Measurements from ENCODE around the gene ZNF668. TPM values are rescaled to one million over a fixed set of nuclear protein-coding genes. Genes with fewer than 3 reads are reported as not detected.

ZNF668 gene
- total RNA-seq, 1 experiment from 2014 or later: 7.7 TPM

DNA sequence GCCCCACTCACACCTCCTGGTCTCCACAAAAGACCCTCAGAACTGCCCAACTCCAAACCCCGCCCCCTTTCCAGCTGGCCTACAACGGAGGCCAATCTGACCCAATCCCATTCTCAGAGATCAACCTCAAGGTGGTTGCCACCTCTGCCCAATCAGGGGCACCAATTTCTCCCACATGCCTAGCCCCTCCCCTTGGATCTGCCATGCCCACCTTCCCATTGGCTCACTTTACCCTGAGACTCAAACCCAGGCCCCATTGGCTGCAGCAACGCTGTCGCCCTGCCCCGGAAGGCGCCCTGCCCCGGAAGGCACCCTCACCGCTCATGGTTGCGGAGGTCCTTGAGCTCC is 10.6 kb downstream of the ZNF668 start:
- Histone ChIP-seq H3K27me3 (ENCODE audit: low read length) (no peaks in the 10 kb centered on the region), H3K9ac (ENCODE audit: low read length) (no peak overlapping the region), H3K9me3 (ENCODE audit: low read length) (no peaks in the 10 kb centered on the region), H3K79me2 (ENCODE audit: low read length) (peaks cover 33% of the 10 kb centered on the region), H3K36me3 (ENCODE audit: insufficient read depth, low read length) (0 out of 2 replicates have a peak, but pooled peaks cover 3% of the 10 kb centered on the region), H4K20me1 (ENCODE audit: insufficient read depth, low read depth, low read length) (no peaks in the 10 kb centered on the region), H3K4me1 (ENCODE audit: low read length) (no peaks in the 10 kb centered on the region), H3K9me2 (replicated peaks; ENCODE audit: insufficient read depth, low read length) (no peaks in the 10 kb centered on the region), H2AFZ (ENCODE audit: low read length) (no peak overlapping the region), H3K27ac (ENCODE audit: low read length) (no peak overlapping the region), H3K4me2 (ENCODE audit: low read depth, low read length, poor library complexity, severe bottlenecking) (no peak overlapping the region), H3K4me3 (ENCODE audit: low read length) (no peak overlapping the region)
- no peak for DNase-seq

DNA sequence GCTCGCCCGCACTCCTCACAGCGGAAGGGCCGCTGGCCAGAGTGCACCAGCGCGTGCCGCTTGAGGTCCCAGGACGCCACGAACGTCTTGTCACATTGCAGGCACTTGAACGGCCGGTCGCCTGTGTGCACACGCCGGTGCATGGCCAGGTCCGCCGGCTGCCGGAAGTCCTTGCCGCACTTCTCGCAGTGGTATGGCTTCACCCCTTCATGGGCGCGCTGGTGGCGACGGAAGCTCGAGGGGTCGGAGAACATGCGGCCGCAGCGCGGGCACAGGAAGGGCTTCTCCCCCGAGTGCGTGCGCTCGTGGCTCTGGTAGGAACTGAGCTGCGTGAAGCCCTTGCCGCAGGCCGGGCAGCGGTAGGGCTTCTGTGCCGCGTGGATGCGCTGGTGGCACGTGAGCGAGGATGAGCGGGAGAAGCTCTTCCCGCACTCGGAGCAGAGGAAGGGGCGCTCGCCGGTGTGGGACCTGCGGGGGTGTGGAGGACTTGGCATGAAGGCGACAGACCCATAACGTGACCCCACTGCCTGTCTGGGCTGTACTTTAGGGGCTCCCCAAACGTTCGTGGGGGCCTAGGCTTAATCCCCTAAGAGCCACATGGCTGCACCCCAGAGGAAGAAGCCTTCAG is 12.1 kb downstream of the ZNF668 start:
- no peaks in the 10 kb centered on the region for H4K20me1 ChIP-seq (ENCODE audit: insufficient read depth, low read depth, low read length)
- no peak overlapping the region for H2AFZ ChIP-seq (ENCODE audit: low read length)
- no peak overlapping the region for H3K27ac ChIP-seq (ENCODE audit: low read length)
- no peak overlapping the region for H3K4me2 ChIP-seq (ENCODE audit: low read depth, low read length, poor library complexity, severe bottlenecking)
- H3K79me2 ChIP-seq (ENCODE audit: low read length): peaks cover 20% of the 10 kb centered on the region
- H3K36me3 ChIP-seq (ENCODE audit: insufficient read depth, low read length): 0 out of 2 replicates have a peak, but pooled peaks cover 3% of the 10 kb centered on the region
- H3K27me3 ChIP-seq (ENCODE audit: low read length): no peaks in the 10 kb centered on the region
- no peaks in the 10 kb centered on the region for H3K9me3 ChIP-seq (ENCODE audit: low read length)
- no peak overlapping the region for H3K4me3 ChIP-seq (ENCODE audit: low read length)
- H3K4me1 ChIP-seq (ENCODE audit: low read length): no peaks in the 10 kb centered on the region
- no peak overlapping the region for H3K9ac ChIP-seq (ENCODE audit: low read length)
- DNase-seq: no peak
- no peaks in the 10 kb centered on the region for H3K9me2 ChIP-seq (replicated peaks; ENCODE audit: insufficient read depth, low read length)

DNA sequence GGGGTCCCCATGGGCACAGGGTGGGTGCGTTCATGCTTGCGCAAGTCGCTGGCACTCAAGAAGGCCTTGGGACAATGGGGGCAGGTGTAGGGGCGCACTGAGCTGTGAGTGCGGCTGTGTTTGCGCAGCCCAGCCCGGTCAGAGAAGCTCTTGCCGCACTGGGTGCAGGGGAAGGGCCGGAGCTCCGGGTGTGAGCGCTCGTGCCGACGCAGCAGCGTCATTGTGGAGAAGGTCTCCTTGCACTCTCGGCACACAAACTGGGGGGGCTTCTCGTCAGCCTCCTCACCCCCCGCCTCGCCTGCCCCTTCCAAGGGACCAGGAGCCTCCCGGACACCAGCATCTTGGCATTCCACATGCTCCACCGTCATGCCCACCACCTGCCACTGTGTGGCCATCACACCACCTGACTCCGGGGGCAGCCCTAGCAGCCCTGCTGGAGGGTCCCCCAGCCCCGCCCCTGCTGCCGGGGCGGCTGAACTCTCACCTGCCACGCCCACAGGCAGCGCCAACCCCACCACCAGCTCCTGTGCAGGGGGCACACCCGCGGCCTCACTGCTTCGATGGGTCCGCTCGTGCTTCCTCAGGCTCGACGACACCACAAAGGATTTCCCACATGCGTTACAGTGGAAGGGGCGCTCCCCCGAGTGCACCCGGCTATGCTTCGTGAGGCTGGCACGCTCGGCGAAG is 12.8 kb downstream of the ZNF668 start:
- no peak overlapping the region for H3K4me2 ChIP-seq (ENCODE audit: low read depth, low read length, poor library complexity, severe bottlenecking)
- no peak for DNase-seq
- no peaks in the 10 kb centered on the region for H3K4me1 ChIP-seq (ENCODE audit: low read length)
- H4K20me1 ChIP-seq (ENCODE audit: insufficient read depth, low read depth, low read length): no peaks in the 10 kb centered on the region
- no peaks in the 10 kb centered on the region for H3K27me3 ChIP-seq (ENCODE audit: low read length)
- H3K9me2 ChIP-seq (replicated peaks; ENCODE audit: insufficient read depth, low read length): no peaks in the 10 kb centered on the region
- H3K9me3 ChIP-seq (ENCODE audit: low read length): no peaks in the 10 kb centered on the region
- 0 out of 2 replicates have a peak, but pooled peaks cover 3% of the 10 kb centered on the region for H3K36me3 ChIP-seq (ENCODE audit: insufficient read depth, low read length)
- H3K9ac ChIP-seq (ENCODE audit: low read length): no peak overlapping the region
- H3K27ac ChIP-seq (ENCODE audit: low read length): no peak overlapping the region
- no peak overlapping the region for H2AFZ ChIP-seq (ENCODE audit: low read length)
- H3K4me3 ChIP-seq (ENCODE audit: low read length): no peak overlapping the region
- H3K79me2 ChIP-seq (ENCODE audit: low read length): peaks cover 14% of the 10 kb centered on the region

DNA sequence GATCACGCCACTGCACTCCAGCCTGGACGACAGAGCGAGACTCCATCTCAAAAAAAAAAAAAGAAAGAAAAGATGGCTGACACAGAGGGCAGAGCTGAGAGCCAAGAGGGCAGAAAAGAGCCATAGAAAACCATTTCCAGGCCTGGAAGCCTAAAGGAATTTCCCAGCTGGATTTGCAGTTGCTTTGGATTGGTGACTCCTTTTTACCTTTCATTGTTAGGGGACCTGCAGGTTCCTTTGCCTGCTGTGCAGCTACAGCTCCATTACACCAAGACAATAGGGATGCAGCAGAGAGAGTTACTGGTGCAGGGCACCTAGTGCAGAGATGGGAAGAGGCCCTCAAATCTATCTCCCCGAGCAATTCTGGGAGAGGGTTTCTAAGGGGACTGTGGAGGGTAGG is 18.4 kb downstream of the ZNF668 start:
- H3K4me3 ChIP-seq (ENCODE audit: low read length): no peak overlapping the region
- no peaks in the 10 kb centered on the region for H3K27me3 ChIP-seq (ENCODE audit: low read length)
- H3K9ac ChIP-seq (ENCODE audit: low read length): no peak overlapping the region
- H3K4me2 ChIP-seq (ENCODE audit: low read depth, low read length, poor library complexity, severe bottlenecking): no peak overlapping the region
- no peaks in the 10 kb centered on the region for H3K9me2 ChIP-seq (replicated peaks; ENCODE audit: insufficient read depth, low read length)
- H3K27ac ChIP-seq (ENCODE audit: low read length): no peak overlapping the region
- no peak for DNase-seq
- 0 out of 2 replicates have a peak, but pooled peaks cover under 1% of the 10 kb centered on the region for H3K36me3 ChIP-seq (ENCODE audit: insufficient read depth, low read length)
- no peaks in the 10 kb centered on the region for H4K20me1 ChIP-seq (ENCODE audit: insufficient read depth, low read depth, low read length)
- no peak overlapping the region for H2AFZ ChIP-seq (ENCODE audit: low read length)
- H3K79me2 ChIP-seq (ENCODE audit: low read length): no peaks in the 10 kb centered on the region
- H3K9me3 ChIP-seq (ENCODE audit: low read length): no peaks in the 10 kb centered on the region
- H3K4me1 ChIP-seq (ENCODE audit: low read length): no peaks in the 10 kb centered on the region

DNA sequence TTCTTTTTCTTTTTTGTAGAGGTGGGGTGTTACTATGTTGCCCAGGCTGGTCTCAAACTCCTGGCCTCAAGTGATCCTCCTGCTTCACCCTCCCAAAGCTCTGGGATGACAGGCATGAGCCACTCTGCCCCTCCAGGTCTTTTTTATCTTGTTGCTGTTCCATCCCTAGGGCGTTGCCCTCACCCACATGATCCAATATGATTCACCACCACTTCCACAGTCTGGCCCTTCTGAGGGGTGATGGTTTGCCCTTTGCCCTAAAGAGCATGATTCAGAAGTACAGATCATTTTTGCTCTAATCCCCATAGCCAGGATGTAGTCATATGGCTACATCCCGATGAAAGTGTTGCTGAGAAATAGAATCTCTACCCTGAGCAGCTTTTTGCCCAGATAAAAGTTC is 21.9 kb downstream of the ZNF668 start:
- no peak overlapping the region for H3K4me2 ChIP-seq (ENCODE audit: low read depth, low read length, poor library complexity, severe bottlenecking)
- H3K79me2 ChIP-seq (ENCODE audit: low read length): no peaks in the 10 kb centered on the region
- H3K27me3 ChIP-seq (ENCODE audit: low read length): no peaks in the 10 kb centered on the region
- no peak overlapping the region for H3K9ac ChIP-seq (ENCODE audit: low read length)
- no peaks in the 10 kb centered on the region for H3K36me3 ChIP-seq (ENCODE audit: insufficient read depth, low read length)
- H3K4me3 ChIP-seq (ENCODE audit: low read length): no peak overlapping the region
- no peaks in the 10 kb centered on the region for H4K20me1 ChIP-seq (ENCODE audit: insufficient read depth, low read depth, low read length)
- DNase-seq: no peak
- H3K4me1 ChIP-seq (ENCODE audit: low read length): no peaks in the 10 kb centered on the region
- no peaks in the 10 kb centered on the region for H3K9me2 ChIP-seq (replicated peaks; ENCODE audit: insufficient read depth, low read length)
- no peaks in the 10 kb centered on the region for H3K9me3 ChIP-seq (ENCODE audit: low read length)
- H2AFZ ChIP-seq (ENCODE audit: low read length): no peak overlapping the region
- no peak overlapping the region for H3K27ac ChIP-seq (ENCODE audit: low read length)

DNA sequence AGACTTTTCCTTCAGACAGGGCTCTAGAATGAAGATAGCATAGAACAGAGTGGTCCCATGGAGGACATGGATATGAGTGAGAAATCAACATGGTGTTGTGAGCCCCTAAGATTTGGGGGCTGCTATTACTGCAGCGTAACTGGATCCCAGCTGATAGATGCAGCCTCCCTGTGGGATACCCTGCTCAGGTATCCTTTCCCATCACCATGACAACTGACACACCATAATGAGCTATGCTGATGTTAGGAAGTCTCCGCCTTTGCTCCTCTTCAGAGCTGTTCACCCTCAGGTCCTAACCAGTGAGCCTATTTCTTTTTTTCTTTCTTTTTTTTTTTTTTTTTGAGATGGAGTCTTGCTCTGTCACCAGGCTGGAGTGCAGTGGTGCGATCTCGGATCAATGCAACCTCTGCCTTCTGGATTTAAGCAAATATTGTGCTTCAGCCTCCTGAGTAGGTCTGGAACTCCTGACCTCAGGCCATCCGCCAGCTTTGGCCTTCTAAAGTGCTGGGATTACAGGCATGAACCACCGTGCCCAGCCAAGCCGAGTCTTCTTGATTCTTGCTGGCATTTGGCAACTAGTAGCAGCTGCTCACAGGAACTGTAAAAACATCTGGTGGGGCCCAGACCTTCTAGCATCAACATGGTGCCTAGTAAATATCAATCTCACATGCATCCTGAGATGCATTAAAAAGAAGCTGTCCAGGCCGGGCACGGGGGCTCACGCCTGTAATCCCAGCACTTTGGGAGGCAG is 23.6 kb downstream of the ZNF668 start:
- no peak for DNase-seq
- Histone ChIP-seq H3K27ac (ENCODE audit: low read length) (no peak overlapping the region), H4K20me1 (ENCODE audit: insufficient read depth, low read depth, low read length) (no peaks in the 10 kb centered on the region), H3K9me2 (replicated peaks; ENCODE audit: insufficient read depth, low read length) (no peaks in the 10 kb centered on the region), H3K4me2 (ENCODE audit: low read depth, low read length, poor library complexity, severe bottlenecking) (no peak overlapping the region), H3K4me3 (ENCODE audit: low read length) (no peak overlapping the region), H3K79me2 (ENCODE audit: low read length) (no peaks in the 10 kb centered on the region), H2AFZ (ENCODE audit: low read length) (no peak overlapping the region), H3K27me3 (ENCODE audit: low read length) (no peaks in the 10 kb centered on the region), H3K9ac (ENCODE audit: low read length) (no peak overlapping the region), H3K36me3 (ENCODE audit: insufficient read depth, low read length) (no peaks in the 10 kb centered on the region), H3K4me1 (ENCODE audit: low read length) (no peaks in the 10 kb centered on the region), H3K9me3 (ENCODE audit: low read length) (no peaks in the 10 kb centered on the region)

DNA sequence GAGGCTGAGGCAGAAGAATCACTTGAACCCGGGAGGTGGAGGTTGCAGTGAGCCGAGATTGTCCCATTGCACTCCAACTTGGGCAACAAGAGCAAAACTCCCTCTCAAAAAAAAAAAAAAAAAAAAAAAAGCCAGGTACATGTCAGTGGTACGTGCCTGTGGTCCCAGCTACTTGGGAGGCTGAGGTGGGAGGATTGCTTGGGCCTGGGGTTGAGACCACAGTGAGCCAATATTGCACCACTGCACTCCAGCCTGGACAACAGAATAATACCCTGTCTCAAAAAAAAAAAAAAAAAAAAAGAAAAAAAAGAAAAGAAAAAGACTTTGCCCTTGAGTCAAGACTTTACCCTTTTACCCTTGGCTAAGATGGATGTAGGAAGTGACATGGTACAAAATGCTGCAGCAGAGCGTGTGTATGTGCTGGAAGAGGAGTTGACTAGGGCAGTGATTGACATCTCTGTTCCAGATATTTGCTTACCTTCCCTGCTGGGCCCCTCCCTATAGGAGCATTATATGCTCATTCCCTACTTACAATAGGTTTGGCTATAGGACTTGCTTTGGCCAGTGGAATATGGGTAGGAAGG is 30.1 kb downstream of the ZNF668 start:
- H3K27ac ChIP-seq (ENCODE audit: low read length): no peak overlapping the region
- H3K4me3 ChIP-seq (ENCODE audit: low read length): no peak overlapping the region
- H3K9ac ChIP-seq (ENCODE audit: low read length): no peak overlapping the region
- no peak overlapping the region for H3K4me2 ChIP-seq (ENCODE audit: low read depth, low read length, poor library complexity, severe bottlenecking)
- DNase-seq: no peak
- no peaks in the 10 kb centered on the region for H3K27me3 ChIP-seq (ENCODE audit: low read length)
- no peak overlapping the region for H2AFZ ChIP-seq (ENCODE audit: low read length)
- no peaks in the 10 kb centered on the region for H3K79me2 ChIP-seq (ENCODE audit: low read length)
- H4K20me1 ChIP-seq (ENCODE audit: insufficient read depth, low read depth, low read length): no peaks in the 10 kb centered on the region
- H3K9me3 ChIP-seq (ENCODE audit: low read length): no peaks in the 10 kb centered on the region
- no peaks in the 10 kb centered on the region for H3K36me3 ChIP-seq (ENCODE audit: insufficient read depth, low read length)
- H3K9me2 ChIP-seq (replicated peaks; ENCODE audit: insufficient read depth, low read length): no peaks in the 10 kb centered on the region
- no peaks in the 10 kb centered on the region for H3K4me1 ChIP-seq (ENCODE audit: low read length)

DNA sequence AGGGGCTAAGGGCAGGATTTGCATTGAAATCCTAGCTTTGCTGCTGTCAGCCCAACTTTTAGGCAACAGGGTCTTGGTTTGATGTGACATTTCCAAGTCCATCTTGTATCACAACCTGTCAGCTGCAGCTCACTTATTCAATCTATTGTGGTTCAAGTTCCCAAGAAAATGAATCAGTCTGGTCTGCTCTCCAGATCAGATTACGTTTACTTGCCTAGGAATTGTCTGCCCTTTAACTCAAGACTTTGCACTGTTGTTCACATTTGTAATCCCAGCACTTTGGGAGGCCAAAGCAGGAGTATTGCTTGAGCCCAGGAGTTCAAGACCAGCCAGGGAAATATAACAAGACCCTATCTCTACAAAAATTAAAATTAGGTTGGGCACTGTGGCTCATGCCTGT is 30.7 kb downstream of the ZNF668 start:
- H3K36me3 ChIP-seq (ENCODE audit: insufficient read depth, low read length): no peaks in the 10 kb centered on the region
- no peak for DNase-seq
- no peaks in the 10 kb centered on the region for H3K9me3 ChIP-seq (ENCODE audit: low read length)
- no peaks in the 10 kb centered on the region for H3K4me1 ChIP-seq (ENCODE audit: low read length)
- no peak overlapping the region for H3K4me2 ChIP-seq (ENCODE audit: low read depth, low read length, poor library complexity, severe bottlenecking)
- H3K27ac ChIP-seq (ENCODE audit: low read length): no peak overlapping the region
- H3K79me2 ChIP-seq (ENCODE audit: low read length): no peaks in the 10 kb centered on the region
- H3K4me3 ChIP-seq (ENCODE audit: low read length): no peak overlapping the region
- H3K9ac ChIP-seq (ENCODE audit: low read length): no peak overlapping the region
- H4K20me1 ChIP-seq (ENCODE audit: insufficient read depth, low read depth, low read length): no peaks in the 10 kb centered on the region
- no peaks in the 10 kb centered on the region for H3K27me3 ChIP-seq (ENCODE audit: low read length)
- H3K9me2 ChIP-seq (replicated peaks; ENCODE audit: insufficient read depth, low read length): no peaks in the 10 kb centered on the region
- H2AFZ ChIP-seq (ENCODE audit: low read length): no peak overlapping the region

Measured in Karpas-422 (cell line).